Middle frontal gyrus (tissue), 1 donor: ENCODE measurements around the gene TAC3.

ENCODE experiments used
- DNase-seq: peaks from one replicate; pipeline ENCODE4 v3.0.0-alpha.2; 2015; ENCODE audit warnings: low spot score; ENCODE audit errors: extremely low spot score

Gene TAC3

GRCh38 chr12:57005980-57006808, 10.1 kb downstream of the TAC3 start, which contains the start of gene ZBTB39:
Gene ZBTB39, minus strand, starts transcription at chr12:57006546. Its CDS starts 1,629 bp downstream, at chr12:57004917.
- no peak for DNase-seq

GRCh38 chr12:57004651-57005050, 11.7 kb downstream of the TAC3 start:
- DNase-seq, result no peak

GRCh38 chr12:57003395-57003794, 12.9 kb downstream of the TAC3 start:
- DNase-seq, result no peak

GRCh38 chr12:57001448-57001906, 14.9 kb downstream of the TAC3 start:
- DNase-seq, result no peak

GRCh38 chr12:57000393-57000792, 15.9 kb downstream of the TAC3 start:
- no peak for DNase-seq

- no peak for DNase-seq
These were observed 16.9 kb downstream of the TAC3 start for GRCh38 chr12:56999456-56999855.

- no peak for DNase-seq
These were observed 17.3 kb downstream of the TAC3 start for GRCh38 chr12:56998981-56999380.

- DNase-seq, result no peak
These were observed 18.0 kb downstream of the TAC3 start for GRCh38 chr12:56998316-56998715.

GRCh38 chr12:56996793-56997545, 19.4 kb downstream of the TAC3 start:
- DNase-seq, result no peak

GRCh38 chr12:56995930-56996496, 20.3 kb downstream of the TAC3 start:
- no peak for DNase-seq

- no peak for DNase-seq
These were observed 21.0 kb downstream of the TAC3 start for GRCh38 chr12:56995201-56995929.

- DNase-seq, result no peak
These were observed 22.0 kb downstream of the TAC3 start for GRCh38 chr12:56994231-56994746.

GRCh38 chr12:56993346-56993745, 23.0 kb downstream of the TAC3 start:
- DNase-seq, result no peak

- no peak for DNase-seq
These were observed 24.7 kb downstream of the TAC3 start for GRCh38 chr12:56991319-56992246.

GRCh38 chr12:56990648-56991318, 25.5 kb downstream of the TAC3 start:
- DNase-seq, result no peak

GRCh38 chr12:56989861-56990610, 26.3 kb downstream of the TAC3 start:
- no peak for DNase-seq

GRCh38 chr12:56988207-56988739, 28.1 kb downstream of the TAC3 start:
- no peak for DNase-seq

- peak; percentile 59 for DNase-seq
These were observed 28.7 kb downstream of the TAC3 start for GRCh38 chr12:56987551-56988053.
